ENCODE measurements around the gene HAS3.

DNA sequence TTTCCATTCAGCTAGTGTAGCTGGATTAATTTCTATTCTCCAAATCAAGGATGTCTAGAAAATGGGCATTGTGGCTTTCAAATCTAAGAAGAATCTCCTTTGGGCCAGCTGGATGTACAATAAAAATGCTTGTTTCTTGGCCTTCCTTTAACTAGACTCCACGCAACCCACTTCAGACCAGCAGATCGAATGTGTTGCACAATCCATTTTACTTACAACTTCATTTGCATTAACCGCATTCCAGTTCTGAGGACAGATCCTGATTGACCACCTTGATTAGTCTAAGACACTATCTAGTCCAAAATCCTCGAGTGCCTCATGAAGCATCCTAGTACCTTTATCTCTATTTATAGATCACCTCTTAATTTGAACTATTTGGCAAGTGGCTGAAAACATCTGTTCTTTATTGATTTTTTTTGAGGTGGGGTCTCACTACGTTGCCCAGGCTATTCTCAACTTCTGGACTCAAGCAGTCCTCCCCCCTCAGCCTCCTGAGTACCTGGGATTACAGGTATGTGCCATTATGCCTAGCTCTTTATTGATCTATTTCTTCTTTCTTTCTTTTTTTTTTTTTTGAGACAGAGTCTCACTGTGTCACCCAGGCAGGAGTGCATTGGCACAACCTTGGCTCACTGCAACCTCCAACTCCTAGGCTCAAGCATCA, 20.3 kb upstream of the HAS3 start:
- TF ChIP-seq, protein P1, sequence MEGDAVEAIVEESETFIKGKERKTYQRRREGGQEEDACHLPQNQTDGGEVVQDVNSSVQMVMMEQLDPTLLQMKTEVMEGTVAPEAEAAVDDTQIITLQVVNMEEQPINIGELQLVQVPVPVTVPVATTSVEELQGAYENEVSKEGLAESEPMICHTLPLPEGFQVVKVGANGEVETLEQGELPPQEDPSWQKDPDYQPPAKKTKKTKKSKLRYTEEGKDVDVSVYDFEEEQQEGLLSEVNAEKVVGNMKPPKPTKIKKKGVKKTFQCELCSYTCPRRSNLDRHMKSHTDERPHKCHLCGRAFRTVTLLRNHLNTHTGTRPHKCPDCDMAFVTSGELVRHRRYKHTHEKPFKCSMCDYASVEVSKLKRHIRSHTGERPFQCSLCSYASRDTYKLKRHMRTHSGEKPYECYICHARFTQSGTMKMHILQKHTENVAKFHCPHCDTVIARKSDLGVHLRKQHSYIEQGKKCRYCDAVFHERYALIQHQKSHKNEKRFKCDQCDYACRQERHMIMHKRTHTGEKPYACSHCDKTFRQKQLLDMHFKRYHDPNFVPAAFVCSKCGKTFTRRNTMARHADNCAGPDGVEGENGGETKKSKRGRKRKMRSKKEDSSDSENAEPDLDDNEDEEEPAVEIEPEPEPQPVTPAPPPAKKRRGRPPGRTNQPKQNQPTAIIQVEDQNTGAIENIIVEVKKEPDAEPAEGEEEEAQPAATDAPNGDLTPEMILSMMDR (IDR thresholded peaks at IDR 0.05): no peak
- no peak for TF ChIP-seq TCF7L2 (IDR thresholded peaks at IDR 0.05; ENCODE audit: low read depth, low read length)
